Activated T-cell treated with anti-CD3 and anti-CD28 coated beads for 48 hours (primary cell): ENCODE results near the gene ARF6.
A peak's percentile ranks its signal among the peaks of the same experiment; 100 is the strongest.
"Not testable (repeated sequence)": the region's sequence is repeated elsewhere in the genome, so short reads cannot be mapped to it uniquely, and the experiment has no call there.

Experiments
- DNase-seq: peaks from one replicate; pipeline ENCODE4 v3.0.0-alpha.2; 2020; ENCODE audit warnings: low read depth

The ARF6 gene

DNA sequence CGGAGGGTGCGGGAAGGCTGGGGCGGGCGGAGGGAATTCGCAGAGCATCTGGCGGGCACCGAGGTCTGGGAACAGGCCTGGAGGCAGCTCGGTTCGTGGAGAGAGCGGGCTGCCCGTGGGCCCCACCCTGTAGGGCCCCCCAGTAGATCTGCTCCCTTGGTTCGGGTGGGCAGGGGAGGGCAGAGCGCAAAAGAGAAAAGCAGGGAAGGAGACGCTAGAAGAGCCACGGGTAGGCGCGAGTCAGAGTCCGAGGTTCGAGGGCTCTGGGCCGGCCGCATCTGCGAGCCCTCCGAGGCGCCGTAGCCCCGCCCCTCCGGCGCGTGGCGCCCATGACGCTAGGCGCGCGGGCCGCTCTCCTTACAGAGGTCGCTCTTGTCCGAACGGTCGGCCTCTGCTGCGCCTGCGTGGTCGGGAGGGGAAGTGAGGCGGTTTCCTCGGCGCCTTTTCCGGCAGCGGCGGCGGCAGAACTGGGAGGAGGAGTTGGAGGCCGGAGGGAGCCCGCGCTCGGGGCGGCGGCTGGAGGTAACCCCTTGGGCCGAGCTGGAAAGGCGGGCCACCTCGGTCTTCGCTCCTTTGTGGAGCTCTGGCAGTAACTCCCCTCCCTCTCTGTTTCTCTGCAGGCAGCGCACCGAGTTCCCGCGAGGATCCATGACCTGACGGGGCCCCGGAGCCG is at the start of gene ARF6:
TSS of gene ARF6 (plus strand) at position 447 of the 673 bp plus-strand sequence. CDS start 655 bp downstream, outside the sequence.
- DNase-seq = peak; percentile 98

DNA sequence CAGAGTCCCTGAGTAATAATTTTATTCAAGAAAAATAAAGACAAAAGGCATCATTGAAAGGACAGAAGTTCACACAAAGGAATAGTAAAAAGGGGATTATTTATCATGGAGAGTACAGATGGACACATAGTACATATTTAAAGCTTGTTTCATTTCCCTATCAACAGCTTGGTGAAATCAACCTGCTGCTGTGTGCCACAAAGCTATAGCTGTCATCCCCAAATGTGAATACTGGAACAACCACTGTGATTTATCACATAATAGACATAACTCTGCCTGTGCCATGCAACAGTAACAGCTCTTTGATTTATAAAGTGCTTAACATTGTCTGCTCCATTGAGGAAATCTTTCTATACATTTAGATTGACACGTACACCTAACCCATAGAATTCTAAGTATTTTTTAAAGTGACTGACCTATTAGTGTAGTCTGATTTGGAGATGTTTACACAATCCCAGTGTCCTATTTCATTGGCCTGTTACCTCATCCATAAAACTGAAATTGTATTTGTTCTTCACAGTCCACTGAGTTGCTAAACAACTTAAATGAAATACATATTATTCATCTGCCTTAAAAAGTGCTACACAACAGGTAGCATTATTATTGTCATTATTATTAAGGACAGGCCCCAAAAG is 43.6 kb upstream of the ARF6 start:
- DNase-seq = no peak

DNA sequence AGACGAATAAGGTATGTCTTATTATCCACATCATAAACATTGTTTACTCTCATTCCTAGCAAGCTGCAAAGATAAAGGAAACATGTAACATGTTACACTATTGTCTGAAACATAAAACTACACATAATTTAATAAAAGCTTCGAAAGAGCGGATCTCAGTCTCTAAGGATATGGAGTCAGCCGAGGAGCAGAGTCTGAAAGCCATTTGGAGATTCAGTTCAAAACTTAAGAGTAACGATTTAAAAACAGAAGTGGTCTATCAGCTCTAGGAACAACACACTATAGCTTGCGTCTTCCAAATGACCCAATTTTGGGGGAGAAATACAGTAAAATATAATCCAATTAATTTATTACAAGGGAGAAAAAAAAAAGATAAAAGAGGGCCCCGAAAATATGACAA is 41.1 kb upstream of the ARF6 start:
- no peak for DNase-seq

DNA sequence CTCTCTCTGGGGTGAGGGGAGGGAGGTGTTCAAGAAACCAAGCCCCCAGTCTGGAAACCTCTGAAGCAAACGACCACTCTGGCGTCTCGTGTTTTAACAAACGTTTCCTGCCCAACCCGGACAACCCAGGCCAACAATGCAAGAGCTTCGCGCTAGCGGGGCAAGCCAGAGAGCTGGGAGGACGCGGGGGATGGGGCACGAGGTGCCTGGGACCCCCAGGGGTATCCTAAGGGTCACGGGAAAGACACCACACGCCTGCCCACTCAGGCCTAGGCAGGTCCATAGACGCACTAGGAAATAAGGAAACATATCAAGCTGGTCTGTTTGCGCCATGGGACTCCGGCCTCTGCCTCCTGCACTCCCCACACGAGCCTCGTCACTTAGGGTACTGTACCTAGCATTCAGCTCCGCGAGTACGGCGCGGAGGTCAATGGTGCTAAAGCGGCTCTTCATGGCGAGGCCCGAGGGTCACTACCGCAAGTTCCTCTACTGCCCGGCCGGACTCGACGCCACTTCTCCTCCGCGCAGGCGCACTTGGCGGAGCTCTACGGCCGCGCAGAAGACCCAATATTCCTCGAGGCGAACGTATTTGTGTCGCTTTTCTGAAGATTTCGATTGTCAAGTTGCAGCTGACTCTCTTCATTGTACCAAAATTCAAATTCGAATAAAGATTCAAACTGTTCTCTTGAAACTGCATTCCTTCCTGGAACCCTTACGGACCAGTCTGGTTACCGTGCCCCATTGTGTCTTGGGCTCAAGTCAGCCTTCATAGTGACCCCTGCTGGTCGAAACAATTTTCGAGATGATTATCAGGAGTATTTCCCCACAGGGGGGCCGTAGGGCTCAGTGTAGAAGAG is 40.4 kb upstream of the ARF6 start, which contains the start of gene NEMF:
TSS of gene NEMF (minus strand) at position 488 of the 857 bp plus-strand sequence. CDS start at position 453, 35 bp downstream.
- DNase-seq = peak; percentile 69

DNA sequence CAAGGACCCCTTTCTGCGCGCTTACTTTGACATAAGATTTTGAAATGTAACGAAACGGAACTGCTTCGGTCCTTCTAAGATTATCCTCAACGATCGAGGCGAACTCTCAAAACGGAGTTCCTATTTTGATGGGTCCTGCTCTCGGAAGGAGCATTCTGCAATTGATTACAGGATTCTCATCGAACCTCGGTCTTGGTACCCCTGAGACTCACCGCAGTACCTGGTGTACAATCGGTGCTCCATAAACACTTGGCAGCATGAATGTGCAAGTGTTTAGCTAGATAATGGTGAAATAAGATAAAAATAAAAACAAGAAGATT is 39.8 kb upstream of the ARF6 start:
- DNase-seq = no peak

DNA sequence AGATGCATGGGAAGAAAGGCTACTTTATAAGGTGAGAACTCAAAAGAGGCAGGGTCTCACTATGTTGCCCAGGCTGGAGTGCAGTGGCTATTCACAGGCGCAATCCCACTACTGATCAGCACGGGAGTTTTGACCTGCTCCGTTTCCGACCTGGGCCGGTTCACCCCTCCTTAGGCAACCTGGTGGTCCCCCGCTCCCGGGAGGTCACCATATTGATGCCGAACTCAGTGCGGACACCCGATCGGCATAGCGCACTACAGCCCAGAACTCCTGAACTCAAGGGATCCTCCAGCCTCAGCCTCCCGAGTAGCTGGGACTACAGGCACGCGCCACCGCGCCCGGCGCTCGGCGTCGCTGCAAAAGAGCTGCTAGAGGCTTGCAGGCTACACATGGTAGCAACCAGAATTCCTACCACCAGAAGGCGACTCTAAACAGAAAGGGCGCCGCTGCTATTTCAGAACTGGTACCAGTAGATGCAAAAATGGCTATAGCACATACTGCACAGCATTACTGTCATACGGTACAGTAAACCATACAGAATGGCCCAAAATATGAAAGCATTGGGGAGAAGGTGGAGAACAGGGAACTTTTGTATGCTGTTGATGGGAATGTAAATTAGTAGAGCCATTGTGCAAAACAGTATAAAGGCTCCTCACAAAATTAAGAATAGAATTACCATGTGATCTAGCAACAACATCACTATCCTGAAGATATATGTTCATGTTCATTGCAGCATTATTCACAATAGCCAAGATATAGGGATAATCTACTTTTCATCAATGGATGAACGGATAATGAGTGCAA is 39.1 kb upstream of the ARF6 start:
- DNase-seq = peak; percentile 59

DNA sequence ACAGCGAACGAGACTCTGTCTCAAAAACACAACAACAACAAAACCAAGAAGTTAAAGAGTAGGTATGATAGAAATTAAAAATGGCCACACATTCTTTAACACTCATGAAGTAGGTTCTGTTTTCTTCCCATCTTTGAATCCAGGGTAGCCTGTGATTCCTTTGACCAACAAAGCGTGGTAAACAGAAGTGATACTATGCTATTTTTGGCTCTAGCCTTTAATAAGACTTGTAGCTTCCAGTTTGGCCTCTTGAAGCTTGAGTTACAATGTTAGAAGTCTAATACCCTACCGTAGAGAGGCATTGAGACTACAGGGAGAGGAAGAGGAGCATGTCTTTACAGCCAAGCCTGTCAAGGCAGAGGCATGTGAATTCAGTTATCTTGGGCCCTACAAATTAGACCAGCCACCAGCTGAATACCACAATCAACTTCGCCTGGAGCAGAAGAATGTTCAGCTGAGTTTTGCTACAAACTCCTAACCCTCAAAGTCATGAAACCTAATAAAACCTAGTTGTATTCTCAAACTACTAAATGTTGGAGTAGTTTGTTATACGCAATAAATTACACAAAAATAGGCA is 35.4 kb upstream of the ARF6 start:
- no peak for DNase-seq

DNA sequence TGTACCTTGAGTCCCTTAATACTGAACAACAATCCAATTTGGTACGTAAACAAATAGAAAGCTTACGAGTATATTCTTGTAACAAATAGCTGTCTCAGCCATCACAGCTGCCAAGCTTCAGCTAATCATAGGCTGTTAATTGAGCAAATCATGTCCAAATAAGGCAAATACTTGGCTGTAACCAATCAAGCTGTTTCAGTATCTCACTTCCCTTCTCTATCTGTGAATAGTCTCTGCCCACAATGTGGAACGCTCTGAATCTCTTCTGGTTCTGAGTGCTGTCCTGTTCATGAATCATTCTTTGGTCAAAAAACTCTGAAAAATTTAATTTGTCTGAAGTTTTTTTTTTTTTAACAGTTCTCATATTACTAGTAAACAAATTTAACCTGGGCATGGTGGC is 34.5 kb upstream of the ARF6 start:
- DNase-seq = no peak

DNA sequence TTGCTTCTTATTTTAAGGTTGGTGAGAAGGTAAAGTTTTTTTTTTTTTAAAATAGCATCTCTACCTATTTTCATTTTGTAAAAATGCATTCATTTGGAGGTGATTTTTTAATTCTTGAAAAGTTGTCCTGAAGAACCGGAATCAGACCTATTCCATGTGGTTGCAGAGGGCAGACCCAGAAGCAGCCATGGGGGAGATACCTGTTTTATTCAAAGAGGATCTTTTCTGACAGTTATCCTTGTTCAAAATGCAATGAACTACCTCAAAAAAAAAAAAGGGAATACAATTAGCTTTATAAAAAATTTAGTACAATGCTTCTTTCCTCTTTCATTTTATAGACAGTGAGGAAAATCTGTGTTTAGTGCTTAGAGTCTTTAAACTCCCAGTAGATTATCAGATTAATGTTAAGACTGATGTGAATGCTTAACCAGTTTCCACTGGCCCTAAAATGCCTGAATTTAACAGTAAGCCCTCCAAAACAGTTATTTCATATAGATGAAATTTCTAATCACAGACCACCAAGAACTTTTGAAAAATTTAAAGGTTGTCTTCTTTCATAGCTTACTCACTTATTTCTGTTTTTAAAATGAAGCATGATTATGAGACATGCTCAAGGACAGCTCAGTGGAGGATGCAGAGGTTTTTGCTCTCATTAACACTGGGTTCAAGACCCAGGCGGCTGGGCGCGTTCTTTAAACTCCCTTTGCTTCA is 31.7 kb upstream of the ARF6 start:
- DNase-seq = no peak

DNA sequence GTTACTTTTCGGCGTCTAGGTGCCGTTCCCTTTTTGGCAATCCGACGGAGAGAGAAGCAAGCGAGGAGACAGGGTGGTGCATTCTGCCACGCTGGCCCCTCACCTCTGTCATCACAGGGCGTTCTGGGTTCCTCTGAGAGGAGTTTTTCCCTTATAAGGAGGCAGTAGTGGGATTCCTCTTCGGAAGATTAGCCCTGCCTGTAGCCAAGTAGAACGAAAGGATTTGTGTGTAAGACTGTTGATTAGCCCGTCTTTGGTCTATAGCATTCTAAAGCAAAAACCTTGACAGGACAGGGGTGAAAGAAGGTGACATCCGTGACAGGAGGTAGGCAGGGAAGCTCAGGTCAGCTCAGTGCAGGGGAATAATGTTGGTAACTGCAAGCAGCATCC is 31.2 kb upstream of the ARF6 start:
- DNase-seq = peak; percentile 54

DNA sequence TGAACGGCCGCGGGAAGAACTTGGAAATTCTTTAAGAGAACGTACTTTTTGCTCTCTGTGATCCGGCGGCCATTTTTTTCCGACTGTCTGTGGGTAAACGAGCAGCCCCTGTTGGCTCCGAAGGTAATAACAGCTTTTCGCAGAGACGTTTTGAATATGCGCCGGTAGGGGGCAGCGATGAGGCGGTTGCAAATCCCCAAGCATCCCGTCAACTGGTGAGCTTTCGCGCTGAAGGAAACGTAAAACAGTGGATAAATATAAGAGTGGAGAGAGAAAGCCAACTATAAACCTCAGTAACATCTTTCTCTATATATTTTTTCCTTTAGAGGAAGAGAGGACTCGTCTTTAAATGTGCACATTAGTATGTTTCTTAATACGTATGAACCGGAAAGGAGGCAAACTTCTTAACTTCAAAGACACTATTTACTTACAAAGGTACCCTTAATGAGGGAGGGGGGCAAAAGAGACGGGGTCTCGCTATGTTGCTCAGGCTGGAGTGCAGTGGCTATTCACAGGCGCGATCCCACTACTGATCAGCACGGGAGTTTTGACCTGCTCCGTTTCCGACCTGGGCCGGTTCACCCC is 30.7 kb upstream of the ARF6 start:
- DNase-seq = peak; percentile 78

DNA sequence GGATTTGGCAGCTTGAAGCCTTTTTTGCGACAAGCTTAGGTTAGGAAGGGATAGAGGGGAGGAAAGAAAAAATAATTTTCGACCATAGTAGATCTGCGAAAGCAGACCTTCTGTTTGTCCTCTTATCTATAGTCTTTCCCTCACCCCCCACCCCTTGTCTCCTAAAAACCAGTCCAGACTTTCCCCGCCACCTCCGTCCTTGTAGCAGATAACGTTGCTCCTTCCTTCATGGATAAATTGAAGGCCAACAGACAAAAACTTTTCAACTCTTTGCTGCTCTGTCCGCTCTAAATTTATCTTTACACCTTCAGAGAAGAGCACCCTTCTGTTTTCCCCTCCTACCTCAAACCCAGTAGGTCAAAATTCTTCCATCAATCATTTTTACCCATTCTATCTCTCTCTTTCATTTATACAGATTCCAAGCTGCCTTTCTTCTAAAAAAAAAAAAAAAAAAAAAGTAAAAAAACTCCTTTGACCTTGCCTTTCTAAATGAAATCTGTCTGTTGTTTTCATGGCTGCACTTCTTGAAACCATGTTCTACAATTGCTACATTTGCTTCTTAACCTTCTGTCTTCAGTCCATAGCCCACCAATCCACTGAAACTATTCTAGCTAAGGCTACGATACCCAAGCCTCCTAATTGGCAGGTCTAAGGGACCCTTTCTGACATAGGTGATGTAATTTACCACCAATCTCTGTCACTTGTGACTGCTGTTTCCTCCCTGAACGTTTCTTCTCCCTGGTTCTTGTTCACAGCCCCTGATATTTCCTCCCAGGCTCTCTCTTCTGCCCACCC is 29.2 kb upstream of the ARF6 start:
- DNase-seq = no peak

DNA sequence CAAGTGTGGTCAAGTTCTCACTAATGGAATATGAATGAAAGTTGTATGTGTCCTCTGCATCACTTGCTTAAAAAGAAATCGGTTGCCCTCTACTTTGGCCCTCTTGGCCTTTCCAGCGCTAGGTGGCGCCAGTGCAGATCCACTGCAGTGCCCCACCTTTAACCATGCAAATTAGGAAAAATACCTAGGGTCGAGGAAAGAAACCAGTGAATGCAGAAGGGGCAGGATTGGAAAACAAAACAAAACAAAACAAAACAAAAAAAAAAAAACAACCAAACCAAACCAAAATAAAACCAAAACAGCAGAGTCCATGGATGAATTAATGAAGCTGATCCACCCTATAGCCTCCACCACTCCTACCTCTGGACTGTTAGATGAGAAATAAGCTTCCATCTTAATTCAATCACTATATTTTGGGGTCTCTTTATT is 27.4 kb upstream of the ARF6 start:
- DNase-seq = peak; percentile 73

DNA sequence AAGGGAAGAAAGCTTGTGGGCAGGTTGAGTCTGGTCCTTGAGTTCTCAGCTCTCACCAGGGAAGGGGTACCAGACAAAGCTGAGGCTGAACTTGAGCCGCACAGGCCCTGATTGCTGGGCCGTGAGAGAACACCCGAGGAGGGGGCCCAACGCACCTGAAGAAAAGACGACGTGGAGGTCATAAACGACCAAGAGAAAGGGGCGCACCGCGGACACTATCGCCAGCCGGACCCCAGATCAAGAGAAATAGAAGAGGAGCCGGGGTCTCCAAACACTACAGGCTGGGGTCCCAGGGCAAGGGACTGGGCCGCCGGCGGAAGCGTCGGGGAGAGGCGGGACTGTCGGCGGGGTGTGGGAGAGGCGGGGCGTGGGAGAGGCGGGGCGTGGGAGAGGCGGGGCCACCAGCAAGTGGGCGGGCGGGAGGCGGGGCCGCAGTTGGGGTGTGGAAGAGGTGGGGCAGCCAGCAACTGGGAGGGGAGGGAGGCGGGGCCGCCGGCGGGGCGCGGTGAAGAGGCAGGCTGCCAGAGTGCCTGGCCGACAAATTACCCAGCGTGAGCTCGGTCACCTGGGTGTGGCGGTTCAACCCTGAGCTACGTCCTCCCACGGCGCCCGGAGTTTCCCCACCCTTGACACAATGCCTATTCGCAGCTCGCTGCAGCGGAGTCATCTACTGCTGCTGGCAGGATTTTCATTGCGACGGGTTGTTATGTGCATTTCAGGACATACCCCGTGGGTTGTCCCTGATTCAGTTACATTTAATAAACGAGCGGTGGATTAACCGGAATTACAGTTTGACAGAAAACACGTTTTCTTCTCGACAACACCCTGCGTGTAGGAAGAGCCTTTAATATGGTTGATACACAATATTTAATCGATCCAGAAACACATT is 24.8 kb upstream of the ARF6 start:
- DNase-seq = peak; percentile 98

DNA sequence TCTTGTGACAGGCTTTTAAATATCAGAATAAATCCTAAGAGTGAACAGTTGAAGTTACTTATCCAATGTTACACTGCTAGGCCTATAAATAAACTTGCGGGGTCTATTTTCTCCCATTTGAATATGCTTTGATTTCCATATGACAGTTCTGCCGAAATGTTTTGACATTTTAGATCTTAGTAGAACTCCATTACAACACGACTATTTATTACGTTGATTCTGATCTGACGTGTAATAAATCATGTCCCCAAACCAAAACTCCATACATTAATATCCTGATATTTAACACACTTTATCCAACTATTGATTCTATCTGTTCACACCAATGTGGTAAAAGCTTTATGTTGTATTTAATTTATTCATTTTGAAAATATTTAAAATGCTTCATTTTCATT is 24.2 kb upstream of the ARF6 start:
- no peak for DNase-seq

DNA sequence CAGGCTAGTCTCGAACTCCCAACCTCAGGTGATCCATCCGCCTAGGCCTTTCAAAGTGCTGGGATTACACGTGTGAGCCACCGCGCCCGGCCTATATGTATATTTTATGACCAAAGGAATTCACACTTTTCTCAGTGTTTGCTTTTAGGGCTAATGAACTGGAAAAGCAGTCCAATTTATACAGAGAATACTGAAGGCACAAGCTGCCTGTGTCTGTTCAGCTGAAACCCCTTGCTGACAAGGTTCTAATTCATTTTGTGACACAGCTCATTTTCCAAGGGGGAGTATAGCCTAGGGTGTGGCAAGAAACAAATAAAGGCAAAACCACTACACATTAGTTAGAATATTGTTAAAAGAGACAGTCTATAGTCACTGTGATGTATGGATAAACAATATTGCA is 22.0 kb upstream of the ARF6 start:
- no peak for DNase-seq

DNA sequence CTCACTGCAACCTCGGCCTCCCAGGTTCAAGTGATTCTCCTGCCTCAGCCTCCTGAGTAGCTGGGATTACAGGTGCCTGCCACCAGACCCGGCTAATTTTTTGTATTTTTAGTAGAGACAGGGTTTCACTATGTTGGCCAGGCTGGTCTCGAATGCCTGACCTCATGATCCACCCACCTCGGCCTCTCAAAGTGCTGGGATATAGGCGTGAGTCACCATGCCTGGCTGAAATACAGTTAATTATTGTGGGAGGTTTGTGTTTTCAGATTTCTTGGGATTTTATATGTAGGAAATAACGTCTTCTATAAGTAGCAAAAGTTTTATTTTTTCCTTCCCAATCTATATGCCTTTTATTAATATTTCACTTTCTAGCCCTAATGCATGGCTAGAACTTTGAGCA is 19.3 kb upstream of the ARF6 start:
- not testable (repeated sequence) for DNase-seq

DNA sequence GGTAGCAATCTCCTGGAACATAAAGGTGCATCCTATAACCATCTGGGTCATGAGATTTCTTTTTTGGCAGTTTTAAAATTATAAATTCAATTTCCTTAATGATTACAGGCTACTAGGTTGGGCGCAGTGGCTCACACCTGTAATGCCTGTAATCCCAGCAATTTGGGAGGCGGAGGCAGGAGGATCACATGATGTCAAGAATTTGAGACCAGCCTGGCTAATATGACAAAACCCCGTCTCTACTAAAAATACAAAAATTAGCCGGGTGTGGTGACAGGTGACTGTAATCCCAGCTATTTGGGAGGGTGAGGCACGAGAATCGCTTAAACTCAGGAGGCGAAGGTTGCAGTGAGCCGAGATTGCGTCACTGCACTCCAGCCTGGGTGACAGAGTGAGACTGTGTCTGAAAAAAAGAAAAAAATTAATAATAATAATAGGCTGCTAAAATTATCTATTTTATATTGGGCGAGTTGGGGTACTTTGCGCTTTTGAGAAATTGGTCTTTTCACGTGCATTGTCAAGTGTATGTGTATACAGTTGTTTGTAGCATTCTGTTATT is 17.2 kb upstream of the ARF6 start:
- no peak for DNase-seq
